ENCODE results near the gene NFIB.
A peak's percentile ranks its signal among the peaks of the same experiment; 100 is the strongest.

NFIB gene

GRCh38 chr9:14188011-14188410 lies 125.9 kb downstream of the NFIB start:
- DNase-seq (ENCODE audit: low spot score), result no peak

- DNase-seq (ENCODE audit: low spot score), result no peak
These were observed 127.8 kb downstream of the NFIB start for GRCh38 chr9:14186096-14186495.

- DNase-seq (ENCODE audit: low spot score), result no peak
These were observed 128.9 kb downstream of the NFIB start for GRCh38 chr9:14185016-14185415.

GRCh38 chr9:14183001-14183400 lies 130.9 kb downstream of the NFIB start:
- DNase-seq (ENCODE audit: low spot score), result no peak

- no peak for DNase-seq (ENCODE audit: low spot score)
These were observed 132.9 kb downstream of the NFIB start for GRCh38 chr9:14180960-14181537.

GRCh38 chr9:14180093-14180959 lies 133.6 kb downstream of the NFIB start:
- peak; percentile 54 for DNase-seq (ENCODE audit: low spot score)

- no peak for DNase-seq (ENCODE audit: low spot score)
These were observed 134.5 kb downstream of the NFIB start for GRCh38 chr9:14179449-14179848.

- DNase-seq (ENCODE audit: low spot score), result no peak
These were observed 138.2 kb downstream of the NFIB start for GRCh38 chr9:14175778-14176177.

- DNase-seq (ENCODE audit: low spot score), result no peak
These were observed 140.2 kb downstream of the NFIB start for GRCh38 chr9:14173713-14174112.

- DNase-seq (ENCODE audit: low spot score), result no peak
These were observed 142.9 kb downstream of the NFIB start for GRCh38 chr9:14170973-14171596.

GRCh38 chr9:14170392-14170931 lies 143.5 kb downstream of the NFIB start:
- DNase-seq (ENCODE audit: low spot score), result no peak

GRCh38 chr9:14168381-14168780 lies 145.6 kb downstream of the NFIB start:
- DNase-seq (ENCODE audit: low spot score), result no peak

GRCh38 chr9:14165376-14166035 lies 148.4 kb downstream of the NFIB start:
- DNase-seq (ENCODE audit: low spot score), result no peak

GRCh38 chr9:14164908-14165307 lies 149.0 kb downstream of the NFIB start:
- DNase-seq (ENCODE audit: low spot score), result no peak

- DNase-seq (ENCODE audit: low spot score), result no peak
These were observed 154.3 kb downstream of the NFIB start for GRCh38 chr9:14159440-14160216.

- peak; percentile 27 for DNase-seq (ENCODE audit: low spot score)
These were observed 155.0 kb downstream of the NFIB start for GRCh38 chr9:14158916-14159315.

GRCh38 chr9:14158136-14158813 lies 155.7 kb downstream of the NFIB start:
- no peak for DNase-seq (ENCODE audit: low spot score)

- no peak for DNase-seq (ENCODE audit: low spot score)
These were observed 156.8 kb downstream of the NFIB start for GRCh38 chr9:14157191-14157590.

- DNase-seq (ENCODE audit: low spot score), result no peak
These were observed 157.9 kb downstream of the NFIB start for GRCh38 chr9:14156046-14156445.

- DNase-seq (ENCODE audit: low spot score), result no peak
These were observed 158.7 kb downstream of the NFIB start for GRCh38 chr9:14155237-14155636.

- no peak for DNase-seq (ENCODE audit: low spot score)
These were observed 160.6 kb downstream of the NFIB start for GRCh38 chr9:14153310-14153720.
